Measurements from ENCODE around the gene SH3RF3. TPM values are rescaled to one million over a fixed set of nuclear protein-coding genes. Genes with fewer than 3 reads are reported as not detected.

SH3RF3 gene
- polyA plus RNA-seq, 1 of the 3 experiments (the other 2 are of a cell fraction): 1.9 TPM

DNA sequence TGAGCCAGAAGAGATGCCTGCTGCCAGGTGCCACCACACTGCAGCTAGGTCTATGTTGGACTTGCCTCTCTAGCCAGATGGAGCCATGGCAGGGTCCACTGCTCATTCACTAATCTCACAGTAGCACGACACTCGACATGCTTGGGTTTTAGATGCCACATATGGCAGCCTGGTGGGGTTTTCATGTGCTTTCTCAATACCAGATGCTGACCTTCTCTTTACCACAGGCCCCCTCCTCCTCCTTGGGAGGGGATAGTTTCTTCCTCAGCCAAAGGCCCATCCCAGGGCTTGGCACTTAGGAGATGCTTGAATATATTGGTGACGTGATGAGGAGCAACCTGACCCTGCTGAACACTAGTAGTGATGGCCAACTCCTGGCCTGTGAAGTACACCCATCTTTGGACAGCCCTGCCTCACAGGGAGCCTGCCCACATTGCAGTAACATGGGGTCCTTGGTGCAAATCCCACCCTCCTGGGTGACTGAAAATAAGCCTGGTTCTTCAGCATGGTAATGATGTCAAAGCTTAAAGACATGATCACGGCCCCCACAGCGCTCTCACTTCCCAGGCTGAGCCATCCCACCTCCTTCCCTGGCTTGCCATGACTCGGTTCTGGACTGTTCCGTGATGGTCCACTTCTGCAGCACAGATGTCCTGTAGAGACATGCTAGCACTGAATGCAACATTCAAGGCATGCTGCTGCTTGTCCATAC lies 227.5 kb downstream of the SH3RF3 start:
- 90% methylated on average over 7 of the region's 7 CpGs for WGBS (ENCODE audit: low lambda C conversion rate)
- TF ChIP-seq FOXJ3 (CRISPR knock-in tag; IDR thresholded peaks at IDR 0.05): no peak
- no peak for TF ChIP-seq EZH2phosphoT487 (IDR thresholded peaks at IDR 0.05; ENCODE audit: borderline replicate concordance, low read depth)
- no peak for TF ChIP-seq SMC3 (IDR thresholded peaks at IDR 0.05; ENCODE audit: low read depth, low read length)
- TF ChIP-seq POLR2AphosphoS5 (IDR thresholded peaks at IDR 0.05; ENCODE audit: low read depth, low read length): no peak
- TF ChIP-seq NFIC (IDR thresholded peaks at IDR 0.05; ENCODE audit: borderline replicate concordance): no peak
- no peak for TF ChIP-seq ELF1 (IDR thresholded peaks at IDR 0.05)
- TF ChIP-seq RXRA (IDR thresholded peaks at IDR 0.05; ENCODE audit: borderline replicate concordance, low read depth): no peak
- TF ChIP-seq, protein P1, sequence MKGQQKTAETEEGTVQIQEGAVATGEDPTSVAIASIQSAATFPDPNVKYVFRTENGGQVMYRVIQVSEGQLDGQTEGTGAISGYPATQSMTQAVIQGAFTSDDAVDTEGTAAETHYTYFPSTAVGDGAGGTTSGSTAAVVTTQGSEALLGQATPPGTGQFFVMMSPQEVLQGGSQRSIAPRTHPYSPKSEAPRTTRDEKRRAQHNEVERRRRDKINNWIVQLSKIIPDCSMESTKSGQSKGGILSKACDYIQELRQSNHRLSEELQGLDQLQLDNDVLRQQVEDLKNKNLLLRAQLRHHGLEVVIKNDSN (IDR thresholded peaks at IDR 0.05; ENCODE audit: borderline replicate concordance, low read depth): no peak
- TF ChIP-seq GABPA (IDR thresholded peaks at IDR 0.05; ENCODE audit: low read depth): no peak
- no peak for TF ChIP-seq NRF1 (IDR thresholded peaks at IDR 0.05; ENCODE audit: low read depth, low read length)
- no peak for TF ChIP-seq RAD21 (IDR thresholded peaks at IDR 0.05; ENCODE audit: low read length)
- no peak for TF ChIP-seq PBX3 (IDR thresholded peaks at IDR 0.05)
- TF ChIP-seq TEAD4 (IDR thresholded peaks at IDR 0.05; ENCODE audit: borderline replicate concordance, insufficient read depth): no peak
- TF ChIP-seq CTCF (IDR thresholded peaks at IDR 0.05): no peak
- no peak for TF ChIP-seq EP300 (IDR thresholded peaks at IDR 0.05; ENCODE audit: borderline replicate concordance in 1 of 2, low read depth in 1 of 2, low read length in 1 of 2)
- no peak for TF ChIP-seq MXI1 (IDR thresholded peaks at IDR 0.05; ENCODE audit: low read depth, low read length)
- no peak for TF ChIP-seq FOXM1 (IDR thresholded peaks at IDR 0.05; ENCODE audit: low read depth)
- no peak for TF ChIP-seq MAX (IDR thresholded peaks at IDR 0.05; ENCODE audit: low read depth)
- Histone ChIP-seq H3K9me2 (no peaks in the 10 kb centered on the region), H4K20me1 (ENCODE audit: insufficient read depth) (no peaks in the 10 kb centered on the region), H3K9ac (no peak overlapping the region), H3K36me3 (replicated peaks in 1 of 2; ENCODE audit: control insufficient read depth in 1 of 2, insufficient read depth in 2 of 2, low read length in 1 of 2) (peaks cover 0 to 6% of the 10 kb centered on the region in 2 experiments), H3K79me2 (ENCODE audit: insufficient read depth) (no peaks in the 10 kb centered on the region), H3K4me3 (ENCODE audit: low read depth in 2 of 2, low read length in 1 of 2) (no peak overlapping the region), H3K4me1 (ENCODE audit: control insufficient read depth in 1 of 2, insufficient read depth in 2 of 2, low read depth in 1 of 2, low read length in 1 of 2) (peaks cover 3 to 13% of the 10 kb centered on the region in 2 experiments; a peak in 2 of 4 replicates), H3K4me2 (no peak overlapping the region), H3F3A (replicated peaks; ENCODE audit: insufficient read depth) (peaks cover 4% of the 10 kb centered on the region), H3K27me3 (ENCODE audit: insufficient read depth) (no peaks in the 10 kb centered on the region), H3K27ac (ENCODE audit: low read depth in 2 of 2, low read length in 1 of 2) (no peak overlapping the region), H3K9me3 (0 out of 2 replicates have a peak, but pooled peaks cover 7% of the 10 kb centered on the region), H2AFZ (ENCODE audit: low read depth) (no peak overlapping the region)
- DNase-seq: no peak
- ChIA-PET CTCF (no interaction called here), POLR2A (interaction anchor here (0.6 kb wide), 1 partner anchor 60 kb away, joined by 3 read pairs; no protein-coding TSS in a partner anchor)

Measured in SK-N-SH (cell line).